Measurements from ENCODE around the gene DHRS11.

DHRS11 gene

DNA sequence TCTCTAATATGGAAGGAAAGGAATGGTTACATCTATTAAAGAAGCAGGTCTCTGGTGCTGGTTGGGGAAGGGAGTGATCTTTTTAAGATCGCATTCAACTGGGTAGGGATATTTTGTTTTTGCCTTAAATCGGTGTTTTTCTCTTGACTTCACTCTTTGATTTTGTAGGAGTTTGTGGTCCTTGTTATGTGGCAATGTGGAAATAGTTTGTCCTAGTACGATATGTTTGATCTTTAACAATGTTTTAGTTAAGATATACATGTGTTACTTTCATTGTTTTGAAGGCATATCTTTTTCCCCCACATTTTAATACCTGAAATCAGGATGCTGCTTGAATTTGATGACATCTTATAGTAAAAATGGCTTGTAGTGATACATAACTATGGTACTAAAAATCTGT lies 38.2 kb upstream of the DHRS11 start:
- Histone ChIP-seq H3K27me3 (ENCODE audit: low read depth, low read length) (no peaks in the 10 kb centered on the region), H3K27ac (ENCODE audit: low read length) (no peak overlapping the region), H3K4me3 (ENCODE audit: low read depth in 1 of 2, low read length in 2 of 2) (no peak overlapping the region), H3K36me3 (ENCODE audit: control insufficient read depth in 1 of 2, insufficient read depth in 2 of 2, low read length in 2 of 2) (peaks cover 22 to 23% of the 10 kb centered on the region in 2 donors), H3K4me1 (ENCODE audit: control insufficient read depth in 1 of 2, insufficient read depth in 2 of 2, low read length in 2 of 2) (peaks cover 0 to 27% of the 10 kb centered on the region in 2 donors), H3K9me3 (ENCODE audit: control insufficient read depth in 1 of 2, low read length in 2 of 2) (no peaks in the 10 kb centered on the region)

DNA sequence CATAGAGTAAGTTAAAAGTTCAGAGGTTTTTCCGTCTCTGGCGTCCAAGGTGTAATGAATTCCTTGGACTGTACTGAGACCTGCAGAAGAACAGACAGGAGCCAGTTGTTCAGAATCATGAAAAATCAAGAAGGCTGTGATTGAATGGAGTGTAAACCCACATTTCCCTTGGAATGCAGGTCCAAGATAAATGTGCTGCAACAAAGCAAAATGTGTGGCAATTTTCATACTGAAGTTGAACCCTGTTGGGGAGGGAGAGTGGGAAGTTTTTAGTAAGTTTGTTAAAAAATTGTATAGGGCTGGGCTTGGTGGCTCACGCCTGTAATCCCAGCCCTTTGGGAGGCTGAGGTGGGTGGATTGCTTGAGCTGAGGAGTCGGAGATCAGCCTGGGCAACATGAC lies 25.6 kb upstream of the DHRS11 start:
- Histone ChIP-seq H3K4me3 (ENCODE audit: low read depth in 1 of 2, low read length in 2 of 2) (no peak overlapping the region), H3K36me3 (ENCODE audit: control insufficient read depth in 1 of 2, insufficient read depth in 2 of 2, low read length in 2 of 2) (peaks cover 40 to 41% of the 10 kb centered on the region in 2 donors), H3K4me1 (ENCODE audit: control insufficient read depth in 1 of 2, insufficient read depth in 2 of 2, low read length in 2 of 2) (no peaks in the 10 kb centered on the region), H3K9me3 (ENCODE audit: control insufficient read depth in 1 of 2, low read length in 2 of 2) (no peaks in the 10 kb centered on the region), H3K27ac (ENCODE audit: low read length) (no peak overlapping the region), H3K27me3 (ENCODE audit: low read depth, low read length) (no peaks in the 10 kb centered on the region)

DNA sequence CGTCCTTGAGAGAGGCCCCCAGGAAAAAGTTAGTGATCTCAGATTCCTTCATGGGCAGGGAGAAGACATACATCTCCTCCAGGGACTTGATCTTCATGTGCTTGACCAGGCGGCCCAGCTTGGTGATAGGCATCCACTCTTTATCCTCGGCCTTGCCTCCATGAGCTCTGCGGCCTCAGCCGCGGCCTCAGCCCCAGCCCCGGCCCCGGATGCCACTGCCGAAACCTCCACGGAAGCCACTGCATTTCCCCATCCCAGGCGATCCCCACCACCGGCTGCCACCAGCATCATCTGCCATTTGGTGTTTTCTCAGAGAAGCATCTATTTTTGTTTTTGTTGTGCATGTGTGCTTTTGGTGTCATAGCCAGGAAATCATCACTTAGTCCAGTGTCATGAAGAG lies 16.7 kb upstream of the DHRS11 start:
- H3K4me1 ChIP-seq (ENCODE audit: control insufficient read depth in 1 of 2, insufficient read depth in 2 of 2, low read length in 2 of 2), result no peaks in the 10 kb centered on the region
- no peak overlapping the region for H3K4me3 ChIP-seq (ENCODE audit: low read depth in 1 of 2, low read length in 2 of 2)
- no peaks in the 10 kb centered on the region for H3K9me3 ChIP-seq (ENCODE audit: control insufficient read depth in 1 of 2, low read length in 2 of 2)
- no peaks in the 10 kb centered on the region for H3K27me3 ChIP-seq (ENCODE audit: low read depth, low read length)
- peaks cover 39% of the 10 kb centered on the region in 2 donors for H3K36me3 ChIP-seq (ENCODE audit: control insufficient read depth in 1 of 2, insufficient read depth in 2 of 2, low read length in 2 of 2)
- no peak overlapping the region for H3K27ac ChIP-seq (ENCODE audit: low read length)

DNA sequence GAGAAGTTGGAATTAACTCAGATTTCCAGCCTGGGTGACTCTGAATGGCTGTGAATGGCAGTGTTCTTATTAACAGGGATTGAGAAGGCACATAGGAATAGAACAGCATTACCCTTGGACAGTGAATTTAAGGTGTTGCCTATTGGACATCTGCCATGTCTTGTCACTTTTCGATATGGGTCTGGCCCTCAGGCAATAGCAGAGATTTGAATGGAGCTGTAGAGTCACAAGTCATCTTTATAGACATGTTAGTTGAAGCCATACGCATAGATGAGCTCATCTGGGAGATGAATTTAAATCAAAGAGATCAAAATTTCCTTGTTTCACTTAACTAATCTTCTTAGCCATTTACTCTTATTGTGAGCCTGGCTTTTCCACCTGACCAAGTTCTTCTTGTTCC lies 14.9 kb upstream of the DHRS11 start:
- Histone ChIP-seq H3K27me3 (ENCODE audit: low read depth, low read length) (no peaks in the 10 kb centered on the region), H3K36me3 (ENCODE audit: control insufficient read depth in 1 of 2, insufficient read depth in 2 of 2, low read length in 2 of 2) (peaks cover 36 to 48% of the 10 kb centered on the region in 2 donors)

DNA sequence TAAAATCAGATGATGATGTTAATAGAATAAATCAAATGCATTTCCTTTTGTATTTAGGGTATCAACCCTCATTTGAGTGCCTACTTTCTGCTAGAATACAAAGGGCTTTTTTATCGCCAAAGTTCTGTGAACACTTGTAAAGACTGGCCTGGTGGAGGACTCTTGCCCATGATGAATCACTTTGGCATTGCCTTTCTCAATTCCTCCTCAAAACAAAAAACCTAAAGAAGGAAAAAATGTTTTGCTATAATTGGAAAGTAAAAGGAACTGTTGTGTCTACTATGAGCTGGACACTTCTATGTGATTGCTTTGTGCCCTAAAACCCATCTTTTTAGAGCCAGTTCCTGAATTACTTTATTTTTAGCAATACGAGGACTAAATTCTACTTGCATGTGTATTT lies 13.0 kb upstream of the DHRS11 start:
- peaks cover 24 to 59% of the 10 kb centered on the region in 2 donors for H3K36me3 ChIP-seq (ENCODE audit: control insufficient read depth in 1 of 2, insufficient read depth in 2 of 2, low read length in 2 of 2)
- no peak overlapping the region for H3K4me3 ChIP-seq (ENCODE audit: low read depth in 1 of 2, low read length in 2 of 2)
- no peak overlapping the region for H3K27ac ChIP-seq (ENCODE audit: low read length)
- no peaks in the 10 kb centered on the region for H3K9me3 ChIP-seq (ENCODE audit: control insufficient read depth in 1 of 2, low read length in 2 of 2)
- no peaks in the 10 kb centered on the region for H3K4me1 ChIP-seq (ENCODE audit: control insufficient read depth in 1 of 2, insufficient read depth in 2 of 2, low read length in 2 of 2)
- H3K27me3 ChIP-seq (ENCODE audit: low read depth, low read length), result no peaks in the 10 kb centered on the region

More for the DNA sequence above, 14.9 kb upstream of the DHRS11 start:
- no peaks in the 10 kb centered on the region for H3K4me1 ChIP-seq (ENCODE audit: control insufficient read depth in 1 of 2, insufficient read depth in 2 of 2, low read length in 2 of 2)
- no peak overlapping the region for H3K4me3 ChIP-seq (ENCODE audit: low read depth in 1 of 2, low read length in 2 of 2)
- no peaks in the 10 kb centered on the region for H3K9me3 ChIP-seq (ENCODE audit: control insufficient read depth in 1 of 2, low read length in 2 of 2)
- H3K27ac ChIP-seq (ENCODE audit: low read length), result no peak overlapping the region

DNA sequence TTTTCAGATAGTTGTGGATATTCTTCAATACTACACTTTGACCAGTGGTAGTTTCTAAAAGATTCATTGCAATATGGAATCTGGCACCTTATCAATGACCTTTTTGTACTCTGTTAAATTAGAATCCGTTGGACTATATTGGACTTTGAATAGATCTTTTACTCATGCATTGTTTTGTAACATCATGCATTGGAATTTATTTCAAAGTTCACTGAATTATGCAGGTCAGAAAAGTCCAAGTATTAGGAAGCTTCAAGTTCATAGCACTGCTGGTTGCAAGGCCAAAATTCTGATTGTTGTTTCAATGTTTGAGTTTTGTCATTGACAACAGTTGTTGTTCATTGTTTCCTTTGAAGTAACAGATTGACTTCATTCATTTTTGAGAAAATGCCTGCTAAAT lies 7.9 kb upstream of the DHRS11 start:
- H3K27me3 ChIP-seq (ENCODE audit: low read depth, low read length), result no peaks in the 10 kb centered on the region
- peaks cover 43 to 85% of the 10 kb centered on the region in 2 donors for H3K36me3 ChIP-seq (ENCODE audit: control insufficient read depth in 1 of 2, insufficient read depth in 2 of 2, low read length in 2 of 2)
- no peaks in the 10 kb centered on the region for H3K9me3 ChIP-seq (ENCODE audit: control insufficient read depth in 1 of 2, low read length in 2 of 2)
- H3K4me1 ChIP-seq (ENCODE audit: control insufficient read depth in 1 of 2, insufficient read depth in 2 of 2, low read length in 2 of 2), result peaks cover 0 to 5% of the 10 kb centered on the region in 2 donors
- H3K4me3 ChIP-seq (ENCODE audit: low read depth in 1 of 2, low read length in 2 of 2), result no peak overlapping the region
- no peak overlapping the region for H3K27ac ChIP-seq (ENCODE audit: low read length)

DNA sequence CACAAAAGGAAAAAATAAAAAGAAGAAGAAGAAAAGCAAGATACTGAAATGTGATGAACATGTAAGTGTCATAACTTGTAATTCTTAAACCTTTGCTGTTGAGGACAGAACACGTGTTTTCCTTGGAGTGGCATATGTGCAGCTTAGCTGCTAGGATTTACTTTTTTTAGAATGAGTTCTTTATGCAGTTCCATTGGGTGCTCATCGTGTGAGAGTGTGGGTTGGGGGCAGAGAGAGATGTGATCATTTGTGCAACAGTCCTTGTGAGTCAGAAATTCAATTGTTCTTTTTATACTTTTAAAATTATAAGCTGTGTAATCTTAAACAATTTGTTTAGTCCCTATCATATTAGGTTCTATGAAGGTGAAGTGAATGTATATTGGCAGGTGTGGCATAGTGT lies 5.5 kb upstream of the DHRS11 start:
- no peak overlapping the region for H3K4me3 ChIP-seq (ENCODE audit: low read depth in 1 of 2, low read length in 2 of 2)
- no peak overlapping the region for H3K27ac ChIP-seq (ENCODE audit: low read length)
- H3K27me3 ChIP-seq (ENCODE audit: low read depth, low read length), result no peaks in the 10 kb centered on the region
- H3K4me1 ChIP-seq (ENCODE audit: control insufficient read depth in 1 of 2, insufficient read depth in 2 of 2, low read length in 2 of 2), result peaks cover 2 to 5% of the 10 kb centered on the region in 2 donors
- no peaks in the 10 kb centered on the region for H3K9me3 ChIP-seq (ENCODE audit: control insufficient read depth in 1 of 2, low read length in 2 of 2)
- peaks cover 40 to 68% of the 10 kb centered on the region in 2 donors for H3K36me3 ChIP-seq (ENCODE audit: control insufficient read depth in 1 of 2, insufficient read depth in 2 of 2, low read length in 2 of 2)

DNA sequence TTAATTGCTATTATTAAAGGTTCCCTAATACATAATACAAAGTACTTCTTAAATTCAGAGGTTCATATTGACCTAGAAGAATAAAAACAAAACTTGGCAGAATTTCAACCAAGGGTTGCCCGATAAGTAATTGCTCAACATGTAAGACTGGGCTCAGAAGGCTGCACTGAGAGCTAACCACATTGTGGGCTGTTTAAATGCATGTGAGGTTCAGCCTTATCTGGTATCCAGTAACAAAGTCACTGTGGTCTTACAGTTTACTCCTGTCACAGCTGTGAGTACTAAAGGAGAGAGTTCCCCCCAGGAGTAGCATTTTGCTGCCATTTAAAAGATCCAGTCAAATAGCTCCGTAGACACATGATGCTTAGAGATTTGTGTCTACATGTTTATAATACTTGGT lies 1.6 kb upstream of the DHRS11 start:
- H3K9me3 ChIP-seq (ENCODE audit: control insufficient read depth in 1 of 2, low read length in 2 of 2), result no peaks in the 10 kb centered on the region
- no peak overlapping the region for H3K4me3 ChIP-seq (ENCODE audit: low read depth in 1 of 2, low read length in 2 of 2)
- H3K4me1 ChIP-seq (ENCODE audit: control insufficient read depth in 1 of 2, insufficient read depth in 2 of 2, low read length in 2 of 2), result peaks cover 8 to 13% of the 10 kb centered on the region in 2 donors
- no peaks in the 10 kb centered on the region for H3K27me3 ChIP-seq (ENCODE audit: low read depth, low read length)
- peaks cover 29 to 34% of the 10 kb centered on the region in 2 donors for H3K36me3 ChIP-seq (ENCODE audit: control insufficient read depth in 1 of 2, insufficient read depth in 2 of 2, low read length in 2 of 2)
- H3K27ac ChIP-seq (ENCODE audit: low read length), result no peak overlapping the region

DNA sequence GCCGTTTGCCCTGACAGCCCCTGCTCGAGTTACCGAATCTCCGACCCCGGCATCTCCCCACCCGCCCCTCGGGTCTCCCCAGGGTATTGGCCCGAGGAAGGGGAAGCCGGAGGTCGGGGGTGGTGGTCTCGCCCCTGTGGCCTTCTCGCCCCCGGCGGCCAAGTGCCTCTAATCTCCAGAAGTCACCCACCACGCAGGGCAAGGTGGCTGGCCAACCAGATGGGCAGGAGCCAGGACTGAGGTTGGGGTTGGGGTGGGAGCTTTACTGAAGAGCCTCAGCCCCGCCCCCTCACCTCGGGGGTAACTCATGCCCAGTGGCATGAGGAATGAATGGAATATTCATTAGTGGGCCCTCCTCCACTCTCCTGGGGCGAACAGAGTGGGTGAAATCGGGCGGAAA lies 637 bp downstream of the DHRS11 start:
- H3K9me3 ChIP-seq (ENCODE audit: control insufficient read depth in 1 of 2, low read length in 2 of 2), result no peaks in the 10 kb centered on the region
- H3K27me3 ChIP-seq (ENCODE audit: low read depth, low read length), result no peaks in the 10 kb centered on the region
- H3K36me3 ChIP-seq (ENCODE audit: control insufficient read depth in 1 of 2, insufficient read depth in 2 of 2, low read length in 2 of 2), result peaks cover 10 to 14% of the 10 kb centered on the region in 2 donors
- H3K27ac ChIP-seq (ENCODE audit: low read length), result peak overlapping the region; percentile 74
- peaks cover 8 to 13% of the 10 kb centered on the region in 2 donors for H3K4me1 ChIP-seq (ENCODE audit: control insufficient read depth in 1 of 2, insufficient read depth in 2 of 2, low read length in 2 of 2)
- H3K4me3 ChIP-seq (ENCODE audit: low read depth in 1 of 2, low read length in 2 of 2), result peak overlapping the region; percentile 69 to 87

DNA sequence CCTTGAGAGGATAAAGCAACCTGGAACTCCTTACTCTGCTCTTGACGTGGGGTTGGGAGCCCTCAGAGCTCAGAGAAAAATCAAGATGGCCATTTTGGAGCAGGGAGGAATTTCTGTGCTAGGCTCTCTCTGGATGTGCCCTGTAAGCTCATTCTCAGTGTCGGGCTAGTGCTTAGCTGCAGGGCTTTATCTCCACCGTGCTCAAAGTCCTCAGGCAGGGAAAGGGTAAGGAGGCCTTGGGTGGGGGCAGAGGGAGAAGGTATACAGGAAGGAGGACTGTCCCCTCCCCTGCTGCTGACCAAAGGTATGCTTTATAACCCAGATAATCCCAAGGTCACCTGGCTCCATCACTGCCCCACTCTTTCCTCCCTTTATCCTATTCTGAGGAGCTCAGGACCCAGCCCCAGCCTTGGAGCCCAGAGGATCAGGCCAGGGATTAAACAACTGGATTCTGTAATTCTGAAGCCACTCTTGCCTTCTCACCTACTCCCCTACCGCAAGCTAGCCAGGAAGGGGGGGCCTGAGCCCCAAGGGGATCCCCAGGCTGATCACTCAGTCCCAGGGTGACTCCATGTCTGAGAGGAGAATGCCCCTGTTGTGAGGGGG lies 1.1 kb downstream of the DHRS11 start:
- H3K4me1 ChIP-seq (ENCODE audit: control insufficient read depth in 1 of 2, insufficient read depth in 2 of 2, low read length in 2 of 2), result peaks cover 8 to 13% of the 10 kb centered on the region in 2 donors
- H3K27ac ChIP-seq (ENCODE audit: low read length), result peak overlapping the region; percentile 74
- no peaks in the 10 kb centered on the region for H3K27me3 ChIP-seq (ENCODE audit: low read depth, low read length)
- peak overlapping the region; percentile 69 to 87 for H3K4me3 ChIP-seq (ENCODE audit: low read depth in 1 of 2, low read length in 2 of 2)
- no peaks in the 10 kb centered on the region for H3K9me3 ChIP-seq (ENCODE audit: control insufficient read depth in 1 of 2, low read length in 2 of 2)
- peaks cover 8 to 9% of the 10 kb centered on the region in 2 donors for H3K36me3 ChIP-seq (ENCODE audit: control insufficient read depth in 1 of 2, insufficient read depth in 2 of 2, low read length in 2 of 2)

DNA sequence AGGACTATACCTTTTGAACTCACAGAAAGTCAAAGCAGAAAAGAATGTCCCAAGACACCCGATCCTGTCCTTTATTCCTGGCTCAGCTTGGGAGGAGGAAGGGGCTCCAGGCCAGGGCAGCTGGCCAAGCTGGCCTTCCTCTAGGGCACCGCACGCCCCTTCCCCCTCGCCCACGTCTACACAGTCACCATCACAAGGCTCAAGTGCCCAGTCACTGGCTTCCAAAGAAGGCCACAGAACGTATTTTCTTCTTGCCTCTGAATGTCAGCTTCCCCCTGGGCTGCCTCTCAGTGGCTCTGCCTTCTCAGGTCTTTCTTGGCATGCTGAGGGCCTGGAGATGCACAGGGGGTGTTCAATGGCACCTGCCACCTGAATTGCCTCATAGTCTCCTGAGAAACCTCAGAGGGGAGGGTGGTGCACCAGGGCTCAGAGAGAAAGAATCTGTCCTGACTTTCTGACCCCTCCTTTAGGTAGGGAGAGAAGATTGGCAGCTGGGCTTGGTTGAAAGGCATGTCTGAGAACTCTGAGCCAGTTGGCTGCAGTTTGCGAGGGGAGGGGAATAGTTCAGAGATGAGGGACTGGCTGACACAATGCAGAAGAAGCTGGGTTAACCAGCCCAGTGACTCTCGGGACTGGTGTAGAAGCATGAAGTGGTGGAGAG lies 2.1 kb downstream of the DHRS11 start:
- no peaks in the 10 kb centered on the region for H3K9me3 ChIP-seq (ENCODE audit: control insufficient read depth in 1 of 2, low read length in 2 of 2)

More for the DNA sequence above, 2.1 kb downstream of the DHRS11 start:
- Histone ChIP-seq H3K27me3 (ENCODE audit: low read depth, low read length) (no peaks in the 10 kb centered on the region), H3K4me1 (ENCODE audit: control insufficient read depth in 1 of 2, insufficient read depth in 2 of 2, low read length in 2 of 2) (peaks cover 8 to 13% of the 10 kb centered on the region in 2 donors), H3K36me3 (ENCODE audit: control insufficient read depth in 1 of 2, insufficient read depth in 2 of 2, low read length in 2 of 2) (peaks cover 3 to 6% of the 10 kb centered on the region in 2 donors), H3K4me3 (ENCODE audit: low read depth in 1 of 2, low read length in 2 of 2) (no peak overlapping the region), H3K27ac (ENCODE audit: low read length) (peak overlapping the region; percentile 74)

Measured in muscle layer of duodenum (tissue), 2 donors.